SK-N-SH treated with all-trans-retinoic acid at 6 μM for 48 hours (cell line): ENCODE measurements around the gene AGPAT1.

Experiments used
- ATAC-seq: fragments of 200-7000 bp; cut with Tn5 transposase; 3 replicates; pipeline ENCODE4 v1.9.1; 2020; ENCODE audit warnings: mild to moderate bottlenecking, moderate library complexity
- ARNTL ChIP-seq: fragments of 450-650 bp; formaldehyde crosslinking; IDR thresholded peaks from 2 replicates; pipeline ENCODE4 v1.5.0; 2020; ENCODE audit warnings: low read depth, mild to moderate bottlenecking, moderate library complexity, borderline replicate concordance
- BACH2 ChIP-seq: fragments of 250-450 bp; sonication (Bioruptor Pico); IDR thresholded peaks from 2 replicates; pipeline ENCODE4 v1.9.0; 2021; ENCODE audit warnings: mild to moderate bottlenecking, borderline replicate concordance
- CSDC2 ChIP-seq: fragments of 250-450 bp; sonication (Bioruptor Pico); IDR thresholded peaks from 2 replicates; pipeline ENCODE4 v1.5.0; 2020; ENCODE audit warnings: mild to moderate bottlenecking, moderate library complexity
- ESRRG ChIP-seq: fragments of 250-450 bp; sonication (Bioruptor Pico); IDR thresholded peaks from 2 replicates; pipeline ENCODE4 v1.6.1; 2021; ENCODE audit warnings: mild to moderate bottlenecking
- GLIS3 ChIP-seq: fragments of 250-450 bp; sonication (Bioruptor Pico); IDR thresholded peaks from 2 replicates; pipeline ENCODE4 v1.5.0; 2020; ENCODE audit warnings: mild to moderate bottlenecking, moderate library complexity
- ISL1 ChIP-seq: fragments of 250-450 bp; sonication (Bioruptor Pico); IDR thresholded peaks from 2 replicates; pipeline ENCODE4 v2.1.2; 2022; ENCODE audit warnings: mild to moderate bottlenecking, moderate library complexity
- OSR1 ChIP-seq: fragments of 250-450 bp; sonication (Bioruptor Pico); IDR thresholded peaks from 2 replicates; pipeline ENCODE4 v1.8.0; 2022; ENCODE audit warnings: moderate library complexity, mild to moderate bottlenecking, inconsistent platforms
- RARB ChIP-seq: fragments of 250-450 bp; sonication (Bioruptor Pico); IDR thresholded peaks from 2 replicates; pipeline ENCODE4 v1.8.0; 2021; ENCODE audit warnings: mild to moderate bottlenecking, moderate library complexity
- TCF4 ChIP-seq: fragments of 250-450 bp; sonication (Bioruptor Pico); IDR thresholded peaks from 2 replicates; pipeline ENCODE4 v1.8.0; 2021; ENCODE audit warnings: mild to moderate bottlenecking, moderate library complexity, borderline replicate concordance
- TOX ChIP-seq: fragments of 250-450 bp; sonication (Bioruptor Pico); IDR thresholded peaks from 2 replicates; pipeline ENCODE4 v1.8.0; 2021; ENCODE audit warnings: mild to moderate bottlenecking, moderate library complexity, borderline replicate concordance
- ZC3H10 ChIP-seq: fragments of 250-450 bp; sonication (Bioruptor Pico); IDR thresholded peaks from 2 replicates; pipeline ENCODE4 v1.5.1; 2021; ENCODE audit warnings: mild to moderate bottlenecking, moderate library complexity
- ZFP3 ChIP-seq: fragments of 250-450 bp; sonication (Bioruptor Pico); IDR thresholded peaks from 2 replicates; pipeline ENCODE4 v1.5.0; 2020; ENCODE audit warnings: mild to moderate bottlenecking, moderate library complexity
- ZFP30 ChIP-seq: fragments of 450-650 bp; formaldehyde crosslinking; IDR thresholded peaks from 2 replicates; pipeline ENCODE4 v1.5.0; 2022; ENCODE audit warnings: mild to moderate bottlenecking, moderate library complexity
- ZNF565 ChIP-seq: fragments of 450-650 bp; formaldehyde crosslinking; conservative IDR thresholded peaks from 2 replicates; pipeline ENCODE4 v1.5.0; 2020; ENCODE audit warnings: low read depth, mild to moderate bottlenecking, moderate library complexity
- ZNF70 ChIP-seq: fragments of 450-650 bp; formaldehyde crosslinking; IDR thresholded peaks from 2 replicates; pipeline ENCODE4 v1.5.0; 2020; ENCODE audit warnings: mild to moderate bottlenecking, moderate library complexity
- TF ChIP-seq, protein P1 (sequence below): fragments of 250-450 bp; sonication (Bioruptor Pico); IDR thresholded peaks from 2 replicates; pipeline ENCODE4 v1.8.0; 2021; ENCODE audit warnings: low read depth, mild to moderate bottlenecking, moderate library complexity, borderline replicate concordance
- TF ChIP-seq, protein P2 (sequence below): fragments of 250-450 bp; sonication (Bioruptor Pico); IDR thresholded peaks from 2 replicates; pipeline ENCODE4 v1.5.1; 2021; ENCODE audit warnings: mild to moderate bottlenecking, moderate library complexity
- TF ChIP-seq, protein P3 (sequence below): fragments of 250-450 bp; sonication (Bioruptor Pico); IDR thresholded peaks from 2 replicates; pipeline ENCODE4 v1.5.0; 2020; ENCODE audit warnings: mild to moderate bottlenecking, moderate library complexity
- TF ChIP-seq, protein P4 (sequence below): fragments of 250-450 bp; sonication (Bioruptor Pico); IDR thresholded peaks from 2 replicates; pipeline ENCODE4 v1.5.1; 2020; ENCODE audit warnings: low read depth, mild to moderate bottlenecking, moderate library complexity
- TF ChIP-seq, protein P5 (sequence below): fragments of 250-450 bp; sonication (Bioruptor Pico); IDR thresholded peaks from 2 replicates; pipeline ENCODE4 v1.8.0; 2020; ENCODE audit warnings: mild to moderate bottlenecking, moderate library complexity, borderline replicate concordance

AGPAT1 gene

DNA sequence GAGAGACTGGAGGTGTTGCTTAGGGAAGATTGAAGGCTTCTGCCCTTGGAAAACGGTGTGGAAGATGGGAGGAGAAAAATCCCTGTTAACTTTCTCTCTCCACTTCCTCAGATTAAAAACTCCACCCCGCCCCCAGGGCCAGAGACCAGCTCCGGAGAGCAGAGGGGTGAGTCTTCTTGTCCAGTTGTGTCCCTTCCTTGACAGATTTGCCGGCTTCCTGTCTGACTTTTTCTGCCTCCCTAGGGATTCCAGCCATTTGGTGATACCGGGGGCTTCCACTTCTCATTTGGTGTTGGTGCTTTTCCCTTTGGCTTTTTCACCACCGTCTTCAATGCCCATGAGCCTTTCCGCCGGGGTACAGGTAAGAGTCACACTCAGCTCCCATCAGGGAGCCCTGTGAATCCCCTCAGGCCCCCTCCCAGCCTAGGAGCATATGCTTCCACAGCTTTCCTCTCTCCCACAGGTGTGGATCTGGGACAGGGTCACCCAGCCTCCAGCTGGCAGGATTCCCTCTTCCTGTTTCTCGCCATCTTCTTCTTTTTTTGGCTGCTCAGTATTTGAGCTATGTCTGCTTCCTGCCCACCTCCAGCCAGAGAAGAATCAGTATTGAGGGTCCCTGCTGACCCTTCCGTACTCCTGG, 4.0 kb upstream of the AGPAT1 start:
- TF ChIP-seq, protein P1, sequence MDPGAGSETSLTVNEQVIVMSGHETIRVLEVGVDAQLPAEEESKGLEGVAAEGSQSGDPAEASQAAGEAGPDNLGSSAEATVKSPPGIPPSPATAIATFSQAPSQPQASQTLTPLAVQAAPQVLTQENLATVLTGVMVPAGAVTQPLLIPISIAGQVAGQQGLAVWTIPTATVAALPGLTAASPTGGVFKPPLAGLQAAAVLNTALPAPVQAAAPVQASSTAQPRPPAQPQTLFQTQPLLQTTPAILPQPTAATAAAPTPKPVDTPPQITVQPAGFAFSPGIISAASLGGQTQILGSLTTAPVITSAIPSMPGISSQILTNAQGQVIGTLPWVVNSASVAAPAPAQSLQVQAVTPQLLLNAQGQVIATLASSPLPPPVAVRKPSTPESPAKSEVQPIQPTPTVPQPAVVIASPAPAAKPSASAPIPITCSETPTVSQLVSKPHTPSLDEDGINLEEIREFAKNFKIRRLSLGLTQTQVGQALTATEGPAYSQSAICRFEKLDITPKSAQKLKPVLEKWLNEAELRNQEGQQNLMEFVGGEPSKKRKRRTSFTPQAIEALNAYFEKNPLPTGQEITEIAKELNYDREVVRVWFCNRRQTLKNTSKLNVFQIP (CRISPR knock-in tag), result no peak
- TF ChIP-seq CSDC2 (no peak), BACH2 (CRISPR knock-in tag) (no peak), TOX (CRISPR knock-in tag) (no peak)
- TF ChIP-seq, protein P2, sequence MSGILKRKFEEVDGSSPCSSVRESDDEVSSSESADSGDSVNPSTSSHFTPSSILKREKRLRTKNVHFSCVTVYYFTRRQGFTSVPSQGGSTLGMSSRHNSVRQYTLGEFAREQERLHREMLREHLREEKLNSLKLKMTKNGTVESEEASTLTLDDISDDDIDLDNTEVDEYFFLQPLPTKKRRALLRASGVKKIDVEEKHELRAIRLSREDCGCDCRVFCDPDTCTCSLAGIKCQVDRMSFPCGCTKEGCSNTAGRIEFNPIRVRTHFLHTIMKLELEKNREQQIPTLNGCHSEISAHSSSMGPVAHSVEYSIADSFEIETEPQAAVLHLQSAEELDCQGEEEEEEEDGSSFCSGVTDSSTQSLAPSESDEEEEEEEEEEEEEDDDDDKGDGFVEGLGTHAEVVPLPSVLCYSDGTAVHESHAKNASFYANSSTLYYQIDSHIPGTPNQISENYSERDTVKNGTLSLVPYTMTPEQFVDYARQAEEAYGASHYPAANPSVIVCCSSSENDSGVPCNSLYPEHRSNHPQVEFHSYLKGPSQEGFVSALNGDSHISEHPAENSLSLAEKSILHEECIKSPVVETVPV (CRISPR knock-in tag), result no peak
- ATAC-seq, result no peak

DNA sequence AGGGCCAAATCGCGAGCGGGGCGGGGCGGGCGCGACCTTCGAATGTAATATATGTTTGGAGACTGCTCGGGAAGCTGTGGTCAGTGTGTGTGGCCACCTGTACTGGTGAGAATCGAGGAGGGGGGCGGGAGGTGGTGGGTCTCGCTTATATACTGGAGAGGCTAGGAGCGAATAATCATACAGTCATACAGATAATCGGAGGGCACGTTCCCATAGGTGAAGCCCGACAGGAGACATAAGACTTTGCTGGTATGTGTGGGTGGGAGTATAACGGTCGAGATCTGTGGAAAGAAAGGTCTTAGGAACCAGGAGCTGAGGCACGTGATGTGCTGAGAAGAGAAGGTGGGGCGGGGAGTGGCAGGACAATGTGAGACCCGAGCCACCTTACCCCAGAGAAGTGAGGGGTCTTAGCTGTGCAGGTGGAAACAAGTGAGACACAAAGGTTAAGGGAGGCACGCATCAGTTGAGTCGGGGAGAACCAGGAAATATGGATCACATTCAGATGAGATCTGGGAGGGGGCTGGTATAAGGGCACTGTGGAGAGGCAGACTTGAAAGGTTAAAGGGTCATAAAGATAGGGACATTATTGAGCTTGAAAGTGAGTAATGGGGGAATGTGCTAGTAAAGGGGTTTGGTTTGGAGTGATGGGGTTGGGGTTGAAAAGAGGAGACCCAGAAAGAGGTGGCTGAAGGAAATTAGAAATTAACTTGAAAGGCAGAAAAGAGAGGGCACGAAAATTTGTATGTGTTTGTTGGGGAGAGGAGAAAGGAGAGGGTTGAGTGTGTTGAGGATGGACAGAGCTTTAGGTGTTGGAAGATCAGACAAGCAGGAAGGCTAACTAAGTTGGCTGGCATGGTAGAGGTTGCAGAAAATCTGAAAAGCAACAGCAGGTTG, 2.9 kb upstream of the AGPAT1 start:
- TF ChIP-seq, protein P1 (CRISPR knock-in tag), result no peak
- no peak for TF ChIP-seq TCF4 (CRISPR knock-in tag)
- no peak for TF ChIP-seq OSR1
- no peak for TF ChIP-seq RARB (CRISPR knock-in tag)
- TF ChIP-seq ISL1, result no peak
- no peak for TF ChIP-seq BACH2 (CRISPR knock-in tag)
- TF ChIP-seq ZFP3 (CRISPR knock-in tag), result no peak
- no peak for TF ChIP-seq CSDC2
- no peak for TF ChIP-seq GLIS3 (CRISPR knock-in tag)
- TF ChIP-seq, protein P3, sequence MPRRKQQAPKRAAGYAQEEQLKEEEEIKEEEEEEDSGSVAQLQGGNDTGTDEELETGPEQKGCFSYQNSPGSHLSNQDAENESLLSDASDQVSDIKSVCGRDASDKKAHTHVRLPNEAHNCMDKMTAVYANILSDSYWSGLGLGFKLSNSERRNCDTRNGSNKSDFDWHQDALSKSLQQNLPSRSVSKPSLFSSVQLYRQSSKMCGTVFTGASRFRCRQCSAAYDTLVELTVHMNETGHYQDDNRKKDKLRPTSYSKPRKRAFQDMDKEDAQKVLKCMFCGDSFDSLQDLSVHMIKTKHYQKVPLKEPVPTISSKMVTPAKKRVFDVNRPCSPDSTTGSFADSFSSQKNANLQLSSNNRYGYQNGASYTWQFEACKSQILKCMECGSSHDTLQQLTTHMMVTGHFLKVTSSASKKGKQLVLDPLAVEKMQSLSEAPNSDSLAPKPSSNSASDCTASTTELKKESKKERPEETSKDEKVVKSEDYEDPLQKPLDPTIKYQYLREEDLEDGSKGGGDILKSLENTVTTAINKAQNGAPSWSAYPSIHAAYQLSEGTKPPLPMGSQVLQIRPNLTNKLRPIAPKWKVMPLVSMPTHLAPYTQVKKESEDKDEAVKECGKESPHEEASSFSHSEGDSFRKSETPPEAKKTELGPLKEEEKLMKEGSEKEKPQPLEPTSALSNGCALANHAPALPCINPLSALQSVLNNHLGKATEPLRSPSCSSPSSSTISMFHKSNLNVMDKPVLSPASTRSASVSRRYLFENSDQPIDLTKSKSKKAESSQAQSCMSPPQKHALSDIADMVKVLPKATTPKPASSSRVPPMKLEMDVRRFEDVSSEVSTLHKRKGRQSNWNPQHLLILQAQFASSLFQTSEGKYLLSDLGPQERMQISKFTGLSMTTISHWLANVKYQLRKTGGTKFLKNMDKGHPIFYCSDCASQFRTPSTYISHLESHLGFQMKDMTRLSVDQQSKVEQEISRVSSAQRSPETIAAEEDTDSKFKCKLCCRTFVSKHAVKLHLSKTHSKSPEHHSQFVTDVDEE (CRISPR knock-in tag), result no peak
- TF ChIP-seq ZFP30 (CRISPR knock-in tag), result no peak
- TF ChIP-seq, protein P4, sequence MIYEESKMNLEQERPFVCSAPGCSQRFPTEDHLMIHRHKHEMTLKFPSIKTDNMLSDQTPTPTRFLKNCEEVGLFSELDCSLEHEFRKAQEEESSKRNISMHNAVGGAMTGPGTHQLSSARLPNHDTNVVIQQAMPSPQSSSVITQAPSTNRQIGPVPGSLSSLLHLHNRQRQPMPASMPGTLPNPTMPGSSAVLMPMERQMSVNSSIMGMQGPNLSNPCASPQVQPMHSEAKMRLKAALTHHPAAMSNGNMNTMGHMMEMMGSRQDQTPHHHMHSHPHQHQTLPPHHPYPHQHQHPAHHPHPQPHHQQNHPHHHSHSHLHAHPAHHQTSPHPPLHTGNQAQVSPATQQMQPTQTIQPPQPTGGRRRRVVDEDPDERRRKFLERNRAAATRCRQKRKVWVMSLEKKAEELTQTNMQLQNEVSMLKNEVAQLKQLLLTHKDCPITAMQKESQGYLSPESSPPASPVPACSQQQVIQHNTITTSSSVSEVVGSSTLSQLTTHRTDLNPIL (CRISPR knock-in tag), result no peak
- TF ChIP-seq ZNF565 (CRISPR knock-in tag), result no peak
- TF ChIP-seq ARNTL, result no peak
- no peak for TF ChIP-seq ZNF70 (CRISPR knock-in tag)
- TF ChIP-seq TOX (CRISPR knock-in tag), result no peak
- no peak for ATAC-seq

DNA sequence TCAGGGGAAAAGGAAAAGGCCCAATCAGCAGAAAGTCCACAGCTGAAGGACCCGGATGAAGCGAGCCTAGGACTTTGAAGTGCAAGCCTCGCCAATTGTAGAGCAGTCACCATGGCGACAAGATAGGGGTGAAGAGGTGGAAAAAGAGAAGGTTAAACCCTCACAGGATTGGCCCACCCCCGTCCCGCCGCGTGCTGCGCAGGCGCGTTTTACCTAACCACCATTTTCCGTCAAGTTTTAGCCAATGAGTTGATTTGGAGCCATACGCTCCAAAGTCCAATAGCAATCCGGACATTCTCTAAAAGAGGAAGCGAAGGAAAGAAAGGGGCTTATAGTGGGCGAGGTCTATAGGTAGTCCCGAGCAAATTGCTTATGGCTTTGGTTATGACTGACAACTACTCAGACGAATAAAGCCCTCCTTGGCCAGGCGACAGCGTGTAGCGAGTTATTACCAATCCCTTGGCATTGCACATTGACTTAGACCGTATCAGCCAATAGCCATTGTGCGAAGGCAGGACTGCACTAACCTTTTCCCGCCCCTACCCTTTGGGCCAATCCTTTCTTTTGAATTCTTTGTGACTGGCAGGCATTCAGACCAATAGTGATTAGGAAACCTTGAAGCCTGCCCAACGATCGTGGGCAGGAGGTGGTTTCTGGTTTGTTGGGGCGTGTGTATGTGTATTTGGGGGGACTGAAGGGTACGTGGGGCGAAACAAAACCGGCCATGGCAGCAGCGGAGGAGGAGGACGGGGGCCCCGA, 2.1 kb upstream of the AGPAT1 start, which contains the start of gene RNF5:
TSS of gene RNF5 (plus strand) at position 618 of the 759 bp plus-strand sequence. CDS start at position 725, 107 bp downstream.
- peak; percentile 84 for ATAC-seq

More for the DNA sequence above, 2.1 kb upstream of the AGPAT1 start, which contains the start of gene RNF5:
- TF ChIP-seq OSR1 (no peak), ZC3H10 (CRISPR knock-in tag) (no peak), TOX (CRISPR knock-in tag) (no peak), ARNTL (no peak), CSDC2 (no peak), ZNF565 (CRISPR knock-in tag) (no peak), ZNF70 (CRISPR knock-in tag) (no peak), ESRRG (CRISPR knock-in tag) (no peak), ZFP3 (CRISPR knock-in tag) (no peak), GLIS3 (CRISPR knock-in tag) (no peak), RARB (CRISPR knock-in tag) (no peak)
- TF ChIP-seq, protein P2 (CRISPR knock-in tag), result no peak
- TF ChIP-seq, protein P5, sequence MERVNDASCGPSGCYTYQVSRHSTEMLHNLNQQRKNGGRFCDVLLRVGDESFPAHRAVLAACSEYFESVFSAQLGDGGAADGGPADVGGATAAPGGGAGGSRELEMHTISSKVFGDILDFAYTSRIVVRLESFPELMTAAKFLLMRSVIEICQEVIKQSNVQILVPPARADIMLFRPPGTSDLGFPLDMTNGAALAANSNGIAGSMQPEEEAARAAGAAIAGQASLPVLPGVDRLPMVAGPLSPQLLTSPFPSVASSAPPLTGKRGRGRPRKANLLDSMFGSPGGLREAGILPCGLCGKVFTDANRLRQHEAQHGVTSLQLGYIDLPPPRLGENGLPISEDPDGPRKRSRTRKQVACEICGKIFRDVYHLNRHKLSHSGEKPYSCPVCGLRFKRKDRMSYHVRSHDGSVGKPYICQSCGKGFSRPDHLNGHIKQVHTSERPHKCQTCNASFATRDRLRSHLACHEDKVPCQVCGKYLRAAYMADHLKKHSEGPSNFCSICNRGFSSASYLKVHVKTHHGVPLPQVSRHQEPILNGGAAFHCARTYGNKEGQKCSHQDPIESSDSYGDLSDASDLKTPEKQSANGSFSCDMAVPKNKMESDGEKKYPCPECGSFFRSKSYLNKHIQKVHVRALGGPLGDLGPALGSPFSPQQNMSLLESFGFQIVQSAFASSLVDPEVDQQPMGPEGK (CRISPR knock-in tag), result no peak
